GM12864 (cell line): ENCODE measurements around the gene SLC30A4.

Source experiments
- DNase-seq: peaks from one replicate; pipeline ENCODE4 v3.0.0-alpha.2; 2011; ENCODE audit warnings: low read depth
- H3K4me3 ChIP-seq: 2 replicates; pipeline ENCODE4 v1.5.1; 2011; ENCODE audit warnings: mild to moderate bottlenecking, low read depth, low read length, control low read depth
- CTCF ChIP-seq: IDR thresholded peaks from 2 replicates; pipeline ENCODE4 v1.5.1; 2011; ENCODE audit warnings: low read depth, mild to moderate bottlenecking, moderate library complexity, low read length, control low read depth, inconsistent platforms; ENCODE audit errors: missing control alignments

Gene SLC30A4

GRCh38 chr15:45481135-45481534 lies 41.4 kb downstream of the SLC30A4 start:
- no peak for DNase-seq
- H3K4me3 ChIP-seq, result no peak overlapping the region
- TF ChIP-seq CTCF, result no peak

DNA sequence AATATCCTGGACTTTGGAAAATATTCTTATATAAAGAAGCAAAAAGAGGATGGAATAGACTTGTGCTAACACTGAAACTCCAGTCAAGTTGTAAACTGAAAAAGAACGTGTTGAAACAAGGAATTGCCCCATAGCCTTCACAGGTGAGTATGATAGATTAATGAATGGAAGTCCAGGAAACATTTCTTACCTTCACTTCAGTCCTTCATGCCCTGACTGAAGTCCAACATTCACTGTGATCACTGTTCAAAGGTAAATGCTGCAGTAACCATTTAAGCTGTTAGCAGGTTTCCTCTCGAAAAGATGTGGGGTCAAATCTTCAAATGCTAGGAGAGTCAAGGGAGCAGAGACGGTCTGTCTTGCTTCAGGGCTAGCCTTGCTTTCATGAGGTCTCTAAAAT lies 46.1 kb downstream of the SLC30A4 start:
- H3K4me3 ChIP-seq, result no peak overlapping the region
- TF ChIP-seq CTCF, result no peak
- DNase-seq, result no peak

DNA sequence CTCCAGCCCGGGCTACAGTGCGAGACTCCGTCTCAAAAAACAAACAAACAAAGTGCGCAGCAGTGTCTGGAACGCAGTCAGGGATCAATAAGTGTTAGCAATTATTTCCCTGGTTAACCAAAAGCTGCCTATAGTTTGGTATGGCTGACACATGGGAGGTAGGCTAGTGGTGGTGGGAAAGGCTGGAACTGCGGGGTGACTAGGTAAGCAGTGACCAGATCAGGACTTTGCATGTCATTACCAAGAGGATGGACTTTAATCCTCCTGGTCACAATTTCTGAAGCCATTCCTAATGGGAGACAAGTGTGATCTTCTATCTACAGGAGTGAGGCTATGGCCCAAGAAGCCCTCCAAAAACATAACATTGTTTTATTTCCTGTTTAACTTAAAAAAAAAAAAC lies 47.8 kb downstream of the SLC30A4 start:
- DNase-seq, result no peak
- no peak overlapping the region for H3K4me3 ChIP-seq
- TF ChIP-seq CTCF, result no peak

- TF ChIP-seq CTCF, result no peak
- DNase-seq, result no peak
- no peak overlapping the region for H3K4me3 ChIP-seq
Observed at GRCh38 chr15:45473068-45473467, 49.5 kb downstream of the SLC30A4 start.

DNA sequence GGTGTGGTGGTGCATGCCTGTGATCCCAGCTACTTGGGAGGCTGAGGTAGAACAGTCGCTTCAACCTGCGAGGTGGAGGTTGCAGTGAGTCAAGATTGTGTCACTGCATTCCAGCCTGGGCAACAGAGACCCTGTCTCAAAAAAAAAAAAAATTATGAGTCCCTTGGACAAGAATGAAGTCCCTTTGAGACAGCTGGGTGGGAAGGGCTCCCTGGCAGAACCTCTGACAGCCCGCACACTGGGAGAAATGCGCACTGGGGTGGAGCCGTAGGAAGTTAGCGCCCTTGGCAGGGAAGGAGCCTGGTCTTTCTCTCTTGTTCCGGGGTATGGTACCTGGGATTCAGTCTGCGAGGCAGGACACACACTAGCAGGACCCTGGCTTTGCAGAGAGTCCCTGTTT lies 51.4 kb downstream of the SLC30A4 start:
- H3K4me3 ChIP-seq, result no peak overlapping the region
- no peak for TF ChIP-seq CTCF
- no peak for DNase-seq

DNA sequence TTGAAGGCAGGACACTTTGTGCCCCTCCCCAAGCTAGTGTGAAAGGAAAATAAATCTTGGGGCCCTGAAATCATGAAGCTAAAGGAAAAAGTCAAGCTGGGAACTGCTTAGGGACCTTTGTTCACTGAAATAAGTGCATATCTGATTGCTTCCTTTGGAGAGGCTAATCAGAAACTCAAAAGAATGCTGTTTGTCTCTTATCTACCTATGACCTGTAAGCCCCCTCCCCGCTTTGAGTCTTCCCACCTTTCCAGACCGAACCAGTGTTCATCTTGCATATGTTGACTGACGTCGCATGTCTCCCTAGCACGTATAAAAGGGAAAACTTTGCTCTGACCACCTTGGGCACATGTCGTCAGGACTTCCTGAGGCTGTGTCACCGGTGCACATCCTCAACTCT lies 53.1 kb downstream of the SLC30A4 start:
- H3K4me3 ChIP-seq, result no peak overlapping the region
- no peak for DNase-seq
- TF ChIP-seq CTCF, result no peak

GRCh38 chr15:45469027-45469426 lies 53.5 kb downstream of the SLC30A4 start:
- DNase-seq, result no peak
- no peak overlapping the region for H3K4me3 ChIP-seq
- no peak for TF ChIP-seq CTCF
